CD4-positive, alpha-beta T cell treated with Interleukin-12 subunit alpha and Interleukin-12 subunit beta, for 1 hour (primary cell): ENCODE results near the gene SNX10.

Source experiments
- DNase-seq: peaks from one replicate; pipeline ENCODE4 v3.0.0-alpha.2; 2020

The SNX10 gene

DNA sequence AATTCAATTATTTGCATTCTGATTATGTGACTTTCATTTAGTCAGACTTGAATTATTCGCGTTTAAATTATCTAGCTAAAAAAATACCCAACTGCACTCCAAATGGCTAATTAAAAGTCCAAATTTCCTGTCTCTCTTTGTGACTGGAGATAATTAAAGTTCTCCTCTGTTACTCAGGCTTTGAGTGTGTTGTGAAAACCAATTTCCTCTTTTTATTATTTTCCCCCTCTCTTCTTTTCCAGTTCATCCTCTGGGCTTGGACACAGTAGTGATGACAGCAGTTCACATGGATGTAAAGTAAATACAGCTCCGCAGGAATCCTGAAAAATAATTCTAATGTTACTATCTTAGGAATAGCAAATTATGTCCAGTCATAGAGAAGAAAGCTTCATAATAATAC is 80.6 kb downstream of the SNX10 start:
- DNase-seq = no peak

DNA sequence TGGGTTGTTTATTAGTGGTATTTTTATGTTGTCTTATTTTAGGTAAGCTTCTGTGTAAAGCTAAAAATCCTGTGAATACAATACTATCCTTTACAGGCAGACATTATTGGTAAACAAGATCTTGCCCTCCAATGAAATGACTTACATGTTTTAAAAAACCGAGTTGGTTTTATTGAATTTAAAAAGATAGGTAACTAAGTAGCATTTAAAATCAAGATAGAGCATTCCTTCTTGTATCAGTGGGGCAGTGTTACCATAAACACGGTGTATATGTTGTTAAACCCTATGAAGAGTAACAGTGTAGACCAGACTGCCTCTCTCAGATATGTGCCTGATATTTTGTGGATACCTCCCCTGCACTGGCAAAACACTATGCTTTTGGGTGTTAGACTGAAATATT is 81.0 kb downstream of the SNX10 start:
- no peak for DNase-seq

GRCh38 chr7:26374647-26375373 is 83.1 kb downstream of the SNX10 start:
- no peak for DNase-seq

GRCh38 chr7:26375726-26376174 is 84.1 kb downstream of the SNX10 start:
- no peak for DNase-seq

DNA sequence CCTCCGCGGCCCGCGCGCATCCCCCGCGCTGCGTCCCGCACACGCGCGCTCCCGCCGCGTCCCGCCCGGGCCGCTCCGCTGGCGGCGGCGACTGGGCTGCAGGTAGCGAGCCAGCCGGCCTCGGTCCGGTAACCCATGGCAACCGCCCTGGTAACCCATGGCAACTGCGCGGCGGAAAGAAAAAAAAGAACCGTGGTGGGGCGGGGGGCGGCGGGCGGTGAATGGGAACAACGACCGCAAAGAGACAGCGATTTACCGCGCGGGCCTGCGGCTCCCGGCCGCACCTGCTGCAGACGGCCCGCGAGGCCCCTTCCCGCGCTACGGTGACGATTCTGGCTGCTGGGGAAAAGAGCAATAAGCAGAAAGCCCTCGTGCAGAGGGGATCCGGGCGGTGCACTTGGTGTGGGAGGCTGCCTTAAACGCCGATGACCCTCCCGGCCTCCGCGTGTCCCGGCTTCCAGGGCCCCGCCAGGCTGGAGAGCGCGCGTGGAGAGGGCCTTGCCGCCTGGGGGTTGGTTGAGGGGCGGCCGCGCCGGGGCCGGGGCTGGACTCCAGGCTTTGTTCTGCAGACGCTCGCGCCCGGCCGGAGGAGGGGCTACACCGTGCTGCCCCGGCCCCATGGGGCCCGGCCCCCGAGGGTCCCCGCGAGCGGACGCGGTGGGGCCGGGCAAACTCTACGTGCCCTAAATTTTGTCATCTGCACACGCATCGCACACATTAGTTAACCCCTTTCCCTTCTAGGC is 84.7 kb downstream of the SNX10 start:
- peak; percentile 31 for DNase-seq

DNA sequence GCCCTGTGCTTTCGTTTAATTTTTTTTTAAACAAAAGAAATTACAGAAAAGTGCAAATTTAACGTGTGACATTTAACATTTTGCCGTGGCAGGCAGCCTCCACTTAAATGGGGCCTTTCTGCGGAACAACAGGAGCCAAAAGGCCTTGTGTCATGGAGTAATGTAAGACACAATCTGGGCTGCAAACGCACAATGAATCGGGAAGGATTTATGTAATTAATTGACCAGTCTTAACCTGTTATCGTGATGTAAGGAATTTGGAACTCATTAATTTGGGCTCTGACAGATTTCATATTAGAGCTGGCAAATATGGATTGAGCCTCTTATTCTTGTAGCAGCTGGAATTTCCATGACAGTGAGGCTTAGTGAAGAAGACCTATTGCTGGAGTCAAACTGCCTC is 86.4 kb downstream of the SNX10 start:
- no peak for DNase-seq

DNA sequence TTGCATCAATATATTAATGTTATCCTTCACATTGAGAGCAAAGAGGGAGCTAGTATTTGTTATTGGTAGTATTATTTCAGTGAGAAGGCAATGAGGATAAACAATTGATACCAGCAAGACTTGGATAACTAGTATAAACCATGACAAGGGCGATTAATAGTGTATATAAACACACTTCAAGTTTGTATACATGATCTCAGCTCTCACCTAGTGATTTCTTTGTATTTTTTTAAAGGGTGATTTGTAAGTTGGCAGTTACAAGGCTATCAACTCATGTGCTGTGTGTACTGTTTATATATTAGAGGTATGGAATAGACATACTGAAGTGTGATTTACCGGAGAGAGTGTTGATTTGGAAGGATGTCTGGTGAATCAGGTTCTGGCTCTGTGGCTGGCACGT is 88.0 kb downstream of the SNX10 start:
- DNase-seq = no peak

DNA sequence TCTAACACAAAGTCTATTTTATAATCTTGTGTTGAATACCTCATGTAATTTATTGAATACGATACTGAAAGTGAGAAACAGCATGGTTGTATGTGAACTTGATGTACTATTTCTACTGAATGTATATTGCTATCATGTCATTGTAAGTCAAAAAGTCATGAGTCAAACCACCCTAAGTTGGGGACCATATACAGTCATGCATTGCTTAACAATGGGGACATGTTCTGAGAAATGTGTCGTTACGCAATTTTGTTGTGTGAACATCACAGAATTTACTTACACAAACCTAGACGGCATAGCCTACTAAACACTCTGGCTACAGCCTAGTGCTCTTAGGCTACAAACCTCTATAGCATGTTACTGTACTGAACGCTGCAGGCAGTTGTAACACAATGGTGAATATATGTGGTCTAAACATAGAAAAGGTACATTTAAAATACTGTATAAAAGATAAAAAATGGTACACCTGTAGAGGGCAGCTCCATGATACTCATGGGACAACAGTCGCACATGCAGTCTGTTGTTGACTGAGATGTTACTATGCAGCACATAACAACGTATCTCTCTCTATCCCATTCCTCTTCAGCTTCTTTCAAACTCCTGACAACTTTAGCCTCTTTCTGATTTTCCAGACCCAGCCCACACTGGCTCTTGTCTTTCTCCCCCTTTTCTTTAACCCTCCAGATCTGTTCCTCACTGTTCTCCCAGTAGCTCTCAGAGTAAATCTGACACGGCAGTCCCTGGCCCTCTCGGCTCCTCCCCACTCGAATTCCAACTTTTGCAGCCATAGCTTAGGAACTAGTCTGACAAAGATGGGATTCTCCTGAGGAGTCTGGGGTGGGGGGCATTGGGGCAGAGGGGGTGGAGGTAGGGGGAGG is 90.1 kb downstream of the SNX10 start:
- DNase-seq = no peak

DNA sequence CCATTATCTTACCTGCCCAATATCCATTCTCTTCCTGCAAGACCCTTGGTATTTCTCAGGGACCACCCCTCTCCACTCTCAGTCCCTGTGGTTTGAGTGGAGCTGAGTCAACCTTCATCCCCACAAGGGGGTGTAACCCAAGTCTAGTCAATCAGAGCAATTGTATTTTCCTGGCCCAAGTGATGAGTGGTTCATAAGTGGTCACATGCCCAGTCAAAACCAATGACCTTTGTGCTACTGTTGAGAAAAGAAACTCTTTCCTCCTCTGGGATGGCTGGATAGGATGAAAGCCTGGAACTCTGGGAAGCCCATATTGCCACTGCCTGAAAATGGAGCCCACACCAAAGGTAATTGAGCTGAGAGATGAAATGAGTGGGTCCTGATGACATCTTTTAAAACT is 93.6 kb downstream of the SNX10 start:
- no peak for DNase-seq

DNA sequence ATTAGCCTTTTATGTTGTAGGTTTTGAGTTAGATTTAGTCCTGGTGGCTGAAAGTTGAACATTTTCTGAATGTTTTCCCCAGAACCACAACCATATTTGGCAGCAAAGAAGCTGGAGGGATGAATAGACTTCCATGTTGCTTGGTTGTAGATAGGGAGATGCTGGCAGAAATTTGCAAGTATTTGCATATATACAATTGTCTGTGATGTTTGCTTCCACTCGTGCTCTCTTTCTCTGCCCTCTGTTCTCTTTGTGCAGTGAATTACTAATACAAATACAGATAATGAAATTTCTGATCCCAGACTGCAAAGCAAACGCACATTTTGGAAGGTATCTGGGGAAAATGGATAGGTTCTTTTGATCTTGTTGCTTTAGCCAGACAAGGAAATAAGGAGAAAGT is 96.1 kb downstream of the SNX10 start:
- no peak for DNase-seq

DNA sequence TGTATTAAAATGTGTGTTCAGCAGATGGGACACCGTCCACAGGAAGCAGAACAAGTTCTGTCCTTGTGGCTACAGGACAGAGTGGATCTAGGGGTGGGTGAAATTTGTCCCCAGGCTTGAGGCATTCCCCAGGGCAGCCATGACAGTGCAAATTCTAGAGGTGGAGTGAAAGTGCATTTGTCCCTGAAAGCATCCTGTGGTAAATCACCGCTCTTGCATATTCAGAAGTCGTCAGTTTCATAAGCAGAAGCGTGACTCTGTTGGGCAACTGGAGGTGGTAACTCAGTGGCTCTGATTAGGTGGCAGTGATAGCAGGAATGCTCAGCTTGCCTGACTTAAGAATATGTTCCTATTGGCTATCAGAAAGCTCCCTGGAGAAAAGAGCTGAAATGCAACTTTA is 96.6 kb downstream of the SNX10 start:
- no peak for DNase-seq

GRCh38 chr7:26390016-26390415 is 98.4 kb downstream of the SNX10 start:
- DNase-seq = no peak

- no peak for DNase-seq
Observed at GRCh38 chr7:26393818-26394217, 102.2 kb downstream of the SNX10 start.

DNA sequence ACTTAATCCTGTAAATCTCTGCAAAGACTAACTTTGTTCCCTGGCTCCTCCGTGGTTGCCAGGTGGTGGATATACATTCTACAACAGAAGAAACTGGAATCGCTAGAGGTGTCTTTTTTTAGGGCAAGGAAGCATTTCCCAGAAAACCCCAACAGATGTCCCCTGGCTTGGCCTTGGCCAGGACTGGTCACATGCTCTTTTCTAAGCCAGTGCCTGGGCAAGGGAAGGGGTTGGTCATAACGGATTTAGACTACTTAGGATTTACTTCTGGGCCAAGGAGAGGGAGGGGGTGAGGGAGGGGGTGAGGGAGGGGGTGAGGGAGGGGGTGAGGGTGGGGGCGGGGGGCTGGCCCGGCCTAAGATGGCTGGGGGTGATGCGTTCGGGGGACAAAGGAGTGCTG is 105.7 kb downstream of the SNX10 start:
- DNase-seq = no peak

DNA sequence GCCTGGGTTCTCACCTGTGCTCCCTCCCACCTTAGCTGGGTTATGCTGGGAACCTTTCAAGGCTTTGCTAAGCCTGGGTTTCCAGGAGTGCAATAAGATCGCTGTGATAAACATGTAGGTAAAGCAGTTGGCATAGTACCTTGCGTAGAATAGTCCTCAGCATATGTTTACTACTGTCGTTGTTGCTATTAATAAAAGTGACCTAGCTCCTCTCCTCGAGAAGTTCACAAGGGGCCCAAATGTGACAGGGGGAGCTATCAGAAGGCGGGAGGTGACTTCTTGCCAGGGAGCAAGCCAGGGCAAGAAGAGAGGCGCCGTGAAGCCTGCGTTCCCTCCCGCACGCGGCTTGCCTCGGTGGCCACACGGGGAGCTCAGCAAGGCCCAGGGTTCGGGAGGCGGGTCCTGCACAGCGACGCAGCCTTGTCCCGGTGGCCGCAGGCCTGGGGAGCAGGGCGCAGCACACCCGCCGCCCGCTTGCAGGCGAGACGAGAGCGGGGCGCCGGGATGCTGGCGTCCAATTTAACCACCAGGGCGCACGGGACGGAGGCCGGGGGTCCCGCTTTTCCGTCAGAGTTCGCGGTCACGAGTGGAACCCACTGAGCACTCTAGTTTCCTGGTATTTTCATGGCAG is 106.2 kb downstream of the SNX10 start:
- DNase-seq = no peak

DNA sequence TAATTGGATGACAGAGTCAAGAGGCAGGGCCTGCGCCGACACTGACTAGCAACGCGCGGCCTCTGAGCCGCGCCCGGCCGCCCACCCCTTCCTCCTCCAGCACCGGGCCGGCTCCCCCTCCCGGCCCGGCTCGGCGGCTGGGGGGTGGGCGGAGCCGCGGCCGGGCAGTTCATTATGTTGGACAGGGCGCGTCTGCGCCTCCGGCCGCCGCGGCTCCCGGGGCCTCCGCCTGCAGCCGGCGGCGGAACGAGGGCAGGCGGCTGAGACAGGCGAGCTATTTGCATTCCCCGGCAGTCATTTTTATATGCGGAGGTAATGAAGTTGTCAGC is 106.7 kb downstream of the SNX10 start:
- DNase-seq = peak; percentile 8

DNA sequence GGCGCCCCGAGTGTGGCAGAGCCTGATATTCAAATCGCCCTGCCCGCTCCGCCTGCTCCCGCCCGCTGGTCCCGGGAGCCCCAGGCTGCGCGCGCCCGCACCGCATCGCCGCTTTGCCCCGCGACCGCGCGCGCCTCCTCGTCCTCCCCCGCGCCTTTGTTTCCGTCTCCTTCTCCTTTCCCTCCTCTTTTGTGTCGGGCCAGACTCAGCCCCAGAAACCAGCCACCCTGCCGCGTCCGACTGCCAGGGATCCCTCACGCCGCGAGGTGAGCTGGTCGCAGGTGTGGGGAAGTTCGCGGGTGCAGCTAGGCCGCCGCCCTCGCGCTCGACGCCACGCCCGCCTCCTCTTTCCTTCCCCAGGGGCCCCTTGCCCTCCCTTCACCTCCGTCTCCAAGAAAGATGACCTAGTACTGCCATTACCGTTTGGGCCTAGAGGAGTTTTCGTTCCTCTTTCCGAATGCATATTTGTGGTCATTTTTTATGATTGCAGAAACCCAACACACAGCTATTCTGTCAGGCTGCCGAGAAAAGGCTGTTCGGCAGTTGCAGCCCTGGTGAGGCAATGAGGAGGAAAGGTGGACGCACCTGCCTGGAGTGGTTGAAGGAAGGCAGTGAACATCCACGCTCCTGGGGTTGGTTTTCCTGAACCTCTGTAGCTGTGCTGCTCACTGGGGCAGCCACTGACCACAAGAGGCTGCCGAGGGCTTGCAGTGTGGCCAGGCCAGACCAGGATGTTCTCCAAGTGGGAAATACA is 107.3 kb downstream of the SNX10 start:
- peak; percentile 10 for DNase-seq

GRCh38 chr7:26399736-26400135 is 108.1 kb downstream of the SNX10 start:
- DNase-seq = no peak

DNA sequence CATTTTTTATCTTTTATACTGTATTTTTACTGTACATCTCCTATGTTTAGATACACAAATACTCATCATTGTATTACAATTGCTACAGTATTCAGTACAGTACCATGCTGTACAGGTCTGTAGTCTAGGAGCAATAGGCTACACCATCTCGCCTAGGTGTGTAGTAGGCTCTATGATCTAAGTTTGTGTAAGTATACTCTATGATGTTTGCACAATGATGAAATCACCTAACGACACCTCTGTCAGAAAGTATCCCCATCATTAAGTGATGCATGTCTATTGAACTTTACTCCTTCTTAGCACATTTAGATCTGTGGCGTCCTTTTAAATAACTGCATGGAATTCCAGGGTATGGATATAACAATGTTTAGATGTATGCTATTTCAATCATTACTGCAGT is 112.0 kb downstream of the SNX10 start:
- no peak for DNase-seq

DNA sequence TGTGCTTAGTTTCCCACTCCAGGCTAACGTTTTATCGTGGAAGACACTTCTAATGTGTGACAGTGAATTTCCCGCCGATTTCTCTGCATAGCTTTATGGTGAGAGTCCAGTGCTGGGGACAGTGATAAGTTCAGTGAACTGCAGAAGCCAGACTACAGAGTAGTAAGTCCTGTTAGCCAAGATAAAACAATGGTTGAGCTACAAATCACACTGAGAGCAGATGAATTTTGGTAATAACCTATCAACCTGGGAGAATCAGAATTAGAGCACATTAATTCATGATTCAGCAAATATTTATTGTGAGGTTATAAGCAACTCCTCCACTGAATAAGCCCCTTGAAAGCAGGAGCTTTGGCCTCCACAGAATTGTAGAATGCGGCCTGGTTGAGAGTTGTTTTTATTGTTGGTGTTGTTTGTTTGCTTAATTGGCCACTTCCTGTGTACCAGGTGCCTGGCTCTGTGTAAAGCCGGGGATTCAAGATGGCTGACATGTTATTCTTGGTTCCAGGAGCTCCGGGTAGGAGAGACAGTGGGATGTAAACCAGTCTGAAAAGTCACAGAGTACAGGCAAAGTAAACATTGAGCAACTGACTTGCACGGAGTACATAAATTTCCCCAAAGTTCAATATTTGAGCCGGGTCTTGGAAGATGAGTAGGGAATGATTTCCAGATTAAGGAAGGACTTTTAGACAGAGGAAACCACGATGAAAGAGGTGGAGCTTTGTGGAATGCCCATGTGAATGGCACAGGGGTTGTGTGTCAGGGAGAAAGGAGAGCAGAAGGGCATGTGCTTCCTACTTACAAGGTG is 112.7 kb downstream of the SNX10 start:
- DNase-seq = no peak

- DNase-seq = no peak
Observed at GRCh38 chr7:26406433-26406832, 114.8 kb downstream of the SNX10 start.
